K562 (cell line): Measurements from ENCODE around the gene DNALI1. TPM values are rescaled to one million over a fixed set of nuclear protein-coding genes. Genes with fewer than 3 reads are reported as not detected.

Experiments
- CEBPB ChIP-seq: fragments of 450-650 bp; IDR thresholded peaks from 2 replicates; pipeline ENCODE4 v1.6.1; 2016; ENCODE audit warnings: missing genetic modification characterization, missing compliant biosample characterization
- E2F1 ChIP-seq: sonication (generic); formaldehyde crosslinking; IDR thresholded peaks from 2 replicates; pipeline ENCODE4 v1.8.1; 2023; ENCODE audit warnings: mild to moderate bottlenecking, missing genetic modification reagents, moderate library complexity
- EGR1 ChIP-seq: fragments of 450-650 bp; conservative IDR thresholded peaks from 2 replicates; pipeline ENCODE4 v1.6.1; 2017; ENCODE audit warnings: mild to moderate bottlenecking
- EP300 ChIP-seq: IDR thresholded peaks from 2 replicates; pipeline ENCODE4 v1.6.1; 2012; ENCODE audit warnings: low read length, improper control_type of control experiment
- ETV5 ChIP-seq: sonication (generic); formaldehyde crosslinking; IDR thresholded peaks from 2 replicates; pipeline ENCODE4 v1.4.0; 2020; ENCODE audit warnings: low read depth, mild to moderate bottlenecking, missing genetic modification reagents
- HMG20A ChIP-seq: fragments of 450-650 bp; formaldehyde crosslinking; conservative IDR thresholded peaks from 2 replicates; pipeline ENCODE4 v1.4.0; 2020; ENCODE audit warnings: mild to moderate bottlenecking, mixed read lengths
- KAT8 ChIP-seq: fragments of 450-650 bp; IDR thresholded peaks from 2 replicates; pipeline ENCODE4 v1.6.1; 2016; ENCODE audit warnings: low read depth, mild to moderate bottlenecking
- RBBP5 ChIP-seq: fragments of 200-600 bp; sonication (generic); IDR thresholded peaks from 2 replicates; pipeline ENCODE4 v1.6.1; 2012; ENCODE audit warnings: borderline replicate concordance, mild to moderate bottlenecking, low read length, control low read depth, inconsistent platforms; ENCODE audit not compliant: insufficient read depth, poor library complexity, severe bottlenecking
- REST ChIP-seq, 2 experiments: fragments of 450-650 bp; formaldehyde crosslinking in 1 of 2; IDR thresholded peaks; 2 replicates each; pipeline versions ENCODE4 v1.4.0 to v1.6.1; 2014 to 2020; ENCODE audit warnings: mild to moderate bottlenecking in 2 of 2, borderline replicate concordance in 1 of 2, low read depth in 1 of 2
- SNRNP70 ChIP-seq: fragments of 200-400 bp; formaldehyde crosslinking; optimal IDR thresholded peaks from 2 replicates; pipeline ENCODE3; 2017; ENCODE audit warnings: low read depth, low read length
- SPI1 ChIP-seq: IDR thresholded peaks from 2 replicates; pipeline ENCODE4 v1.6.1; 2011; ENCODE audit warnings: low read depth, low read length, control low read depth, borderline replicate concordance
- ZBTB33 ChIP-seq: sonication (generic); formaldehyde crosslinking; IDR thresholded peaks from 2 replicates; pipeline ENCODE4 v1.8.1; 2023; ENCODE audit warnings: mild to moderate bottlenecking, missing genetic modification reagents
- ZNF280A ChIP-seq: fragments of 450-650 bp; IDR thresholded peaks from 2 replicates; pipeline ENCODE4 v1.6.1; 2018; ENCODE audit warnings: mild to moderate bottlenecking, low read depth; ENCODE audit not compliant: partially characterized antibody
- polyA plus RNA-seq, 8 experiments: library from polyadenylated mRNA; depleted of rRNA in 4 of 8; stranded (reverse) in 5 of 8; unstranded in 3 of 8; fragments of >200 nt; fragmentation: Nextera tagmentation in 2 of 8; fragmentation: Illumina TruSeq in 1 of 8; extraction: Ambion mirVana in 2 of 8; extraction: Trizol in 1 of 8; gene quantifications; 2 replicates each; pipeline versions ENCODE4 v1.2.1 to v1.2.3, GENCODE V29; 2011 to 2014; ENCODE audit warnings: inconsistent platforms in 1 of 8, missing spikeins in 1 of 8
- total RNA-seq, 7 experiments: library from RNA; depleted of rRNA in 6 of 7; stranded (reverse); fragments of >200 nt in 6 of 7; fragmentation: Illumina TruSeq in 2 of 7; extraction: Trizol in 2 of 7; gene quantifications; 2 replicates each; pipeline versions ENCODE4 v1.2.1 to v1.2.3, GENCODE V29; 2011 to 2021; ENCODE audit warnings: low replicate concordance in 1 of 7

DNALI1 gene
- total and polyA plus RNA-seq, 9 of the 15 experiments (the other 6 are each of a cell fraction or from before 2014, with no cell fraction given): 0.87 to 5.6 (median 1.2) TPM

GRCh38 chr1:37553927-37554808, 2.6 kb upstream of the DNALI1 start, which contains the start of gene SNIP1 (continued):
- TF ChIP-seq E2F1 (peak; percentile 98), RBBP5 (peak; percentile 98), ETV5 (CRISPR knock-in tag) (peak; percentile 27; the same call in 1 of the 2 replicates), SPI1 (peak; percentile 80), EP300 (0 out of 2 replicates have a peak, but pooled peaks have one; percentile 24), EGR1 (peak; percentile 36), ZNF280A (peak; percentile 83), HMG20A (CRISPR knock-in tag) (no peak), KAT8 (no peak), ZBTB33 (peak; percentile 12; the same call in 1 of the 2 replicates), REST (IDR thresholded peaks at IDR 0.05; ENCODE audit: borderline replicate concordance) (peak; percentile 68), REST (CRISPR knock-in tag; IDR thresholded peaks at IDR 0.05; ENCODE audit: low read depth) (peak; percentile 71; the same call in 1 of the 2 replicates), CEBPB (no peak), SNRNP70 (no peak)
